Uterus (tissue), 2 donors: ENCODE results near the gene EPB41L4A.

Experiments used
- CTCF ChIP-seq, 4 experiments: fragments of 200-600 bp in 2 of 4; fragments of 450-650 bp in 2 of 4; sonication (generic) in 2 of 4; IDR thresholded peaks; one replicate each; pipeline ENCODE4 v1.5.1; 2016 to 2019; ENCODE audit warnings: antibody characterized with exemption in 4 of 4, mild to moderate bottlenecking in 2 of 4, moderate library complexity in 1 of 4
- POLR2A ChIP-seq, 2 donors: fragments of 450-650 bp; IDR thresholded peaks; one replicate each; pipeline ENCODE4 v1.6.1; 2016; ENCODE audit warnings: antibody characterized with exemption in 2 of 2, mild to moderate bottlenecking in 1 of 2, moderate library complexity in 1 of 2

GRCh38 chr5:112127861-112128260, 291.2 kb downstream of the EPB41L4A start:
- TF ChIP-seq POLR2A (IDR thresholded peaks at IDR 0.05) (no peak), CTCF (IDR thresholded peaks at IDR 0.05) (no peak)
